ENCODE measurements around the gene GNG2.
A peak's percentile ranks its signal among the peaks of the same experiment; 100 is the strongest.

Gene GNG2

GRCh38 chr14:51951656-51952055 is 91.2 kb downstream of the GNG2 start:
- no peak for DNase-seq

- no peak for DNase-seq
These were observed 93.6 kb downstream of the GNG2 start for GRCh38 chr14:51954031-51954430.

- DNase-seq: peak; percentile 12
These were observed 94.2 kb downstream of the GNG2 start for GRCh38 chr14:51954657-51955056.

GRCh38 chr14:51957950-51958349 is 97.5 kb downstream of the GNG2 start:
- no peak for DNase-seq

GRCh38 chr14:51959928-51960327 is 99.5 kb downstream of the GNG2 start:
- no peak for DNase-seq

- DNase-seq: no peak
These were observed 100.5 kb downstream of the GNG2 start for GRCh38 chr14:51960866-51961265.

- no peak for DNase-seq
These were observed 102.3 kb downstream of the GNG2 start for GRCh38 chr14:51962711-51963110.

- DNase-seq: peak; percentile 7
These were observed 102.9 kb downstream of the GNG2 start for GRCh38 chr14:51963286-51963685.

GRCh38 chr14:51967521-51967920 is 107.1 kb downstream of the GNG2 start:
- no peak for DNase-seq

GRCh38 chr14:51969852-51970540 is 109.6 kb downstream of the GNG2 start:
- DNase-seq: no peak

- DNase-seq: no peak
These were observed 112.2 kb downstream of the GNG2 start for GRCh38 chr14:51972566-51972965.

- no peak for DNase-seq
These were observed 116.7 kb downstream of the GNG2 start for GRCh38 chr14:51977075-51977474.

- DNase-seq: no peak
These were observed 118.3 kb downstream of the GNG2 start for GRCh38 chr14:51978681-51979085.

- peak; percentile 79 for DNase-seq
These were observed 118.8 kb downstream of the GNG2 start for GRCh38 chr14:51979088-51979709.

- DNase-seq: no peak
These were observed 120.9 kb downstream of the GNG2 start for GRCh38 chr14:51981218-51981854.

- DNase-seq: no peak
These were observed 127.8 kb downstream of the GNG2 start for GRCh38 chr14:51988221-51988620.

- DNase-seq: peak; percentile 89
These were observed 129.2 kb downstream of the GNG2 start, which contains the start of gene RTRAF for GRCh38 chr14:51989293-51990234. Gene RTRAF (plus strand): TSS chr14:51989546. CDS start chr14:51989640, 94 bp downstream.

GRCh38 chr14:51990488-51990887 is 130.1 kb downstream of the GNG2 start:
- no peak for DNase-seq

- DNase-seq: no peak
These were observed 133.0 kb downstream of the GNG2 start for GRCh38 chr14:51993285-51993920.

- DNase-seq: peak; percentile 47
These were observed 135.8 kb downstream of the GNG2 start for GRCh38 chr14:51996148-51996746.

- DNase-seq: no peak
These were observed 137.9 kb downstream of the GNG2 start for GRCh38 chr14:51998348-51998747.

- no peak for DNase-seq
These were observed 138.7 kb downstream of the GNG2 start for GRCh38 chr14:51999084-51999483.

Data from CD4-positive, alpha-beta T cell treated with Interleukin-4 for 4 hours (primary cell).